UCSD-AML1 (cell line): Measurements from ENCODE around the gene FGF14.
"Not testable (repeated sequence)": the region's sequence is repeated elsewhere in the genome, so short reads cannot be mapped to it uniquely, and the experiment has no call there.

Experiments used
- DNase-seq: peaks from one replicate; lab custom pipeline; 2025; ENCODE audit not compliant: unreplicated experiment; lab: John Stamatoyannopoulos, UW

FGF14 gene

GRCh38 chr13:101881593-101881992 lies 520.3 kb downstream of the FGF14 start:
- no peak for DNase-seq

- no peak for DNase-seq
Measured at GRCh38 chr13:101880581-101880980, 521.3 kb downstream of the FGF14 start.

- DNase-seq = no peak
Measured at GRCh38 chr13:101876951-101877350, 524.9 kb downstream of the FGF14 start.

GRCh38 chr13:101875717-101876393 lies 526.0 kb downstream of the FGF14 start:
- DNase-seq = no peak

- DNase-seq = no peak
Measured at GRCh38 chr13:101875091-101875490, 526.8 kb downstream of the FGF14 start.

- no peak for DNase-seq
Measured at GRCh38 chr13:101869553-101869952, 532.3 kb downstream of the FGF14 start.

GRCh38 chr13:101868585-101869469 lies 533.0 kb downstream of the FGF14 start:
- no peak for DNase-seq

- DNase-seq = no peak
Measured at GRCh38 chr13:101866889-101867581, 534.8 kb downstream of the FGF14 start.

- no peak for DNase-seq
Measured at GRCh38 chr13:101858860-101859259, 543.0 kb downstream of the FGF14 start.

GRCh38 chr13:101846701-101847100 lies 555.1 kb downstream of the FGF14 start:
- DNase-seq = no peak

GRCh38 chr13:101846249-101846648 lies 555.6 kb downstream of the FGF14 start:
- DNase-seq = no peak

- DNase-seq = no peak
Measured at GRCh38 chr13:101845245-101846020, 556.4 kb downstream of the FGF14 start.

- no peak for DNase-seq
Measured at GRCh38 chr13:101841698-101842097, 560.1 kb downstream of the FGF14 start.

- no peak for DNase-seq
Measured at GRCh38 chr13:101838323-101838722, 563.5 kb downstream of the FGF14 start.

- DNase-seq = not testable (repeated sequence)
Measured at GRCh38 chr13:101837778-101838177, 564.1 kb downstream of the FGF14 start.

GRCh38 chr13:101837288-101837687 lies 564.6 kb downstream of the FGF14 start:
- no peak for DNase-seq

GRCh38 chr13:101835920-101836319 lies 565.9 kb downstream of the FGF14 start:
- no peak for DNase-seq

GRCh38 chr13:101833671-101834070 lies 568.2 kb downstream of the FGF14 start:
- DNase-seq = no peak

GRCh38 chr13:101830035-101830434 lies 571.8 kb downstream of the FGF14 start:
- DNase-seq = no peak

GRCh38 chr13:101829484-101829883 lies 572.4 kb downstream of the FGF14 start:
- no peak for DNase-seq

- DNase-seq = no peak
Measured at GRCh38 chr13:101828119-101828518, 573.7 kb downstream of the FGF14 start.
